ENCODE data around the gene CLEC4G. TPM values are rescaled to one million over a fixed set of nuclear protein-coding genes. Genes with fewer than 3 reads are reported as not detected.

CLEC4G gene
- total RNA-seq, 4 donors from 2014 or later, result 0.36 to 2.3 TPM; not detected in 2

- 55 to 60% methylated on average over 20 of the region's 20 CpGs for WGBS, 2 donors
- no peak within 1 kb of the TSS for H3K4me3 ChIP-seq (ENCODE audit: low read depth, poor library complexity, severe bottlenecking)
- TF ChIP-seq POLR2A (IDR thresholded peaks at IDR 0.05) (no peak), CTCF (IDR thresholded peaks at IDR 0.05) (no peak)
- DNase-seq (ENCODE audit: low spot score in 2 of 2), result no peak
- intact Hi-C loops (cut with DNase I; ENCODE audit: low total_unique reads), result no loop called here
Measured at GRCh38 chr19:7701654-7702457, 30.1 kb downstream of the CLEC4G start, which contains the start of gene FCER2. Gene FCER2 (minus strand): TSS chr19:7702131. CDS start chr19:7699760, 2,371 bp downstream.

GRCh38 chr19:7701049-7701653 lies 30.8 kb downstream of the CLEC4G start:
- 92 to 95% methylated on average over 6 to 12 of the region's 12 CpGs for WGBS, 2 donors
- intact Hi-C loops (cut with DNase I; ENCODE audit: low total_unique reads), result no loop called here

GRCh38 chr19:7699417-7700401 lies 32.2 kb downstream of the CLEC4G start:
- TF ChIP-seq POLR2A (IDR thresholded peaks at IDR 0.05) (no peak), CTCF (IDR thresholded peaks at IDR 0.05) (no peak)
- no peak overlapping the region for H3K4me3 ChIP-seq (ENCODE audit: low read depth, poor library complexity, severe bottlenecking)
- intact Hi-C loops (cut with DNase I; ENCODE audit: low total_unique reads), result no loop called here
- 53% methylated on average over 15 of the region's 15 CpGs for WGBS, 2 donors
- DNase-seq (ENCODE audit: low spot score in 2 of 2), result peak in 1 of 2 donors; percentile 6

More at GRCh38 chr19:7701049-7701653, 30.8 kb downstream of the CLEC4G start:
- DNase-seq (ENCODE audit: low spot score in 2 of 2), result peak in 1 of 2 donors; percentile 9
- TF ChIP-seq CTCF (IDR thresholded peaks at IDR 0.05), result no peak
- no peak for TF ChIP-seq POLR2A (IDR thresholded peaks at IDR 0.05)
- no peak overlapping the region for H3K4me3 ChIP-seq (ENCODE audit: low read depth, poor library complexity, severe bottlenecking)

GRCh38 chr19:7699003-7699402 lies 32.9 kb downstream of the CLEC4G start:
- no peak overlapping the region for H3K4me3 ChIP-seq (ENCODE audit: low read depth, poor library complexity, severe bottlenecking)
- 27 to 31% methylated on average over 2 of the region's 2 CpGs for WGBS, 2 donors
- TF ChIP-seq POLR2A (IDR thresholded peaks at IDR 0.05), result no peak
- intact Hi-C loops (cut with DNase I; ENCODE audit: low total_unique reads), result no loop called here
- no peak for DNase-seq (ENCODE audit: low spot score in 2 of 2)

- intact Hi-C loops (cut with DNase I; ENCODE audit: low total_unique reads), result no loop called here
- WGBS, 2 donors, result 25 to 29% methylated on average over 11 of the region's 11 CpGs
Measured at GRCh38 chr19:7698583-7698982, 33.3 kb downstream of the CLEC4G start.

More at GRCh38 chr19:7698583-7698982, 33.3 kb downstream of the CLEC4G start:
- TF ChIP-seq CTCF (IDR thresholded peaks at IDR 0.05) (no peak), POLR2A (IDR thresholded peaks at IDR 0.05) (no peak)
- DNase-seq (ENCODE audit: low spot score in 2 of 2), result no peak
- H3K4me3 ChIP-seq (ENCODE audit: low read depth, poor library complexity, severe bottlenecking), result no peak overlapping the region
